HG03139 (cell line): ENCODE data around the gene FGD6.
"Not testable (repeated sequence)": the region's sequence is repeated elsewhere in the genome, so short reads cannot be mapped to it uniquely, and the experiment has no call there.

Source experiments
- ATAC-seq: cut with Tn5 transposase; IDR thresholded peaks from one replicate; pipeline ENCODE4 v1.9.1; 2021; ENCODE audit not compliant: unreplicated experiment

FGD6 gene

DNA sequence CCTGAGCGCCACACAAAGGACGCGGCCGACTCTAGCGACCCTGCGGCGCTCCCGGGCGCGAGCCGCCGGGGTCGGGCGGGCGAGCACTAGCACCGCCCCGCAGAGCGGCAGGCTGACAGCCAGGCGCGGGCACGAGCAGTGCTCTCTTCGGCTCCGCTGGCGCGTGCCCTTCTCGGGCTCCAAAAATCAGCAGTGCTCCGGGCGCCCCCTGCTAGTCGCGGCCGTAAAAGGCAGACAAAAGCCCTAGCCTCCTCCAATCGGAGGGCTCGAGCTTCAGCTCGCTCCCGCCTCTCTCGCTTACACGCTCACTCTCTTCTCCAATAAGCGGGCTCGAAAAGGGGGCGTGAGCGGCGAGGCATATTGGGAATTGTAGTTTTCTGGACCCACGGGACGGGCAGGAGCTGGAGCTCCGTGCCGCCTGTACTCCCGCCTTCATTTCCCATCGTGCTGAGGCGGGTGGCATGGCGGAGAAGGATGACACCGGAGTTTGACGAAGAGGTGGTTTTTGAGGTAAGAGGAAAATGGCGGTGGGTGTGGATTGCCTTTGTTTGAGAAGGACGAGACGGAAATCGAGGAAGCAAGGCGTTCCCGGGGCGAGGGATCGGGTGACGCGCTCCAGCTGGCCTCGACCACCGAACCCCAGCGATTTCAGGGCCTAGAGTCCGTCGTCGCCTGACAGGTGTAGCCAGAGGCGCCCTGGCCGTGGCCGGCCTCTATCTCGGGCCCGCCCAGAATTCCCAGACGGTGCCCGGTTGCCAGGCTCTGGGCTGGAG is at the start of gene FGD6, which contains the start of gene VEZT:
Gene FGD6 (minus strand): TSS at position 91 of the 773 bp plus-strand sequence. CDS start 227 bp downstream, outside the sequence.
Gene VEZT (plus strand): TSS at position 431 of the 773 bp plus-strand sequence. CDS start 44 bp downstream, at position 475.
- ATAC-seq: peak; percentile 95

DNA sequence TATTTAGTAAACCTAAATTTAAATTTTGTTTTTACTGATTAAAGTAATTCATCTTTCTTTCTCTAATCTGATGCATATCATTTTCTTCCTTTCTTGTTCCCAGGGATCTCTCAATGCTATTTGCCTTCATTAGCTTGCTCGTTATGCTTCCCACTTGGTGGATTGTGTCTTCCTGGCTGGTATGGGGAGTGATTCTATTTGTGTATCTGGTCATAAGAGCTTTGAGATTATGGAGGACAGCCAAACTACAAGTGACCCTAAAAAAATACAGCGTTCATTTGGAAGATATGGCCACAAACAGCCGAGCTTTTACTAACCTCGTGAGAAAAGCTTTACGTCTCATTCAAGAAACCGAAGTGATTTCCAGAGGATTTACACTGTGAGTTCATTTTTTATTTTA is 49.0 kb upstream of the FGD6 start:
- ATAC-seq: no peak

- ATAC-seq: no peak
These were observed 48.5 kb upstream of the FGD6 start for GRCh38 chr12:95265765-95266164.

GRCh38 chr12:95262808-95263207 is 45.5 kb upstream of the FGD6 start:
- ATAC-seq: no peak

GRCh38 chr12:95261109-95261508 is 43.8 kb upstream of the FGD6 start:
- ATAC-seq: no peak

DNA sequence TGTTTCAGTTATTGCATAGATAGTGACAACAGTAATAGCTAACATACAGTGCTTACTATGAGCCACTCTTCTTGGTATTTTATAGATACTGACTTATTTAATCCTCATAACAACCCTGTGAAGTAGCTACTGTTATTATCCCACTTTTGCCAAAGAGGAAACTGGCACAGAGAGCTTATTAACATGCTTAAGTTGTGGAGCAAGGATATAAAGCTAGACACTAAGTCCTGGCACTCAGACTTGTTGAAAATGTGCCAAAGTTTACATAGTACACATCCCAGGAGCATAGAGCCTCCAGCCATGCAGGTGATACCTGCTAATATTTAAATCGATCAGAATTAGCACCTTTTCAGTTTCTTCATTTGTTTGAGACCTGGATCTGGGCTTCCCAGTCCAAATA is 42.1 kb upstream of the FGD6 start:
- ATAC-seq: no peak

DNA sequence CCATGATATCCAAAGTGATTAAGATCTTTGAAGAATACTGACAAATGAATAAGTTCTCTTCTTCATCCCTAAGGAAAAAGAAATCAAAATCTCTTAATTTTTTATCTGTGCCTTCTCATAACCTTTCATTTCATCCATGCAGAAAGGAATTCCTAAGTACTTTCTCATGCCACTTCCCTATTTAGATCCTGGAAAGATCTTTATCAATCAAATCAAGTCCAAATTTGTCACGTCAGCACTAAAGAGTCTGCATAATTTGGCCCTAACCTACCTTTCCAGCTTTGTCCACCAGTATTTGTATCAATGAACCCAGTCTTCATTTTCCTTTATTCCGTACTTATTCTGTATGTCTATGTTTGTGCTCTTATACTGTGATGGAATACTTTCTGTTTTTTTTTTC is 41.5 kb upstream of the FGD6 start:
- ATAC-seq: no peak

GRCh38 chr12:95258151-95258550 is 40.9 kb upstream of the FGD6 start:
- no peak for ATAC-seq

DNA sequence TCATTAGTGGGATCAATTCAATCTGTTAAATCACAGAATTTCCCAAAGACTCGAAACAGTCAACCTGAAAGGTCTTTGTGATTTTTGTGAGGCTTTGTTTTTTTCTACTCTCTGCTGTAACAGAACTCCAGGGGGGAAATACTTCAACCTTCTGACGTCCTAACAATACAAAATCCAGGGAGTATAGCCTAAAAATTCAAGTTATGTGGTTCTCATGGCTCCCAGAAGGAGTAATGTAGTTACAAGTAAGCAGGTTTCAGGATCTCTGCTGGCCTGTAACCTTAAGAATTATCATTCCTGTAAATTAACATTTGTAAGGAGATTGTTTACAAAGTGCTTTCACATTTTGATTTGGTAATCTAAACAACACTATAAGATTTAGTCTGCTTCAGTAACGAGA is 40.3 kb upstream of the FGD6 start:
- no peak for ATAC-seq

- ATAC-seq: no peak
These were observed 36.1 kb upstream of the FGD6 start for GRCh38 chr12:95253386-95253785.

DNA sequence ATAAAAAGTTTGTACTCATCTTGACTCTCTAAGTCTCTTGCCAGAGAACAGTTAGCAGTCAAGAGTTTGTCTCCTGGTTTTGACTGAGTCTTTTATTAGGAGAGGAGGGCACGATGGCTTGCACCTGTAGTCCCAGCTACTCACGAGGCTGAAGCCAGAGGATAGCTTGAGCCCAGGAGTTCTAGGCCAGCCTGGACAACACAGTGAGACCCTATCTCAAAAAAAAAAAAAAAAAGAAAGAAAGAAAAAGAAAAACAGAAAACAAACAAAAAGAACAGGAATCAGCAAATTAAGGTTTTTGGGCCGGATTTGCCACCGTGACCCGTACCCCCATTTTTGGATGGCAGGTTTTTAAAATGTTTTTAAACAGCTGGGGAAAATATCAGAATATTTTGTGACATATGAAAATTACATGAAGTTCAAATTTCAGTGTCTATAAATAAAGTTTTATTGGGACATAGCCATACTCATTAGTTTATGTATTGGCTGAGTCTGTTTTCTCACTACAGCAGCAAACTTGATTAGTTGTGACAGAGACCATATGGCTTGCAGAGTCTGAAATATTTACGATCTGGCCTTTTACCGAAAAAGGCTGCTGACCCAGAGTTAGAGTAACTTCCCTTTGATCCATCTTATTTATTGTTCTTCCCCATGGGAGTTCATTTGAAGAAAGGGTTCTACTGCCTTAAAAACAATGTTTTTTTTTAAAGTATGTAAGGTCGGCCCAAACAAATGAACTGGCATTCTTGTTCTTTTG is 31.5 kb upstream of the FGD6 start:
- no peak for ATAC-seq

DNA sequence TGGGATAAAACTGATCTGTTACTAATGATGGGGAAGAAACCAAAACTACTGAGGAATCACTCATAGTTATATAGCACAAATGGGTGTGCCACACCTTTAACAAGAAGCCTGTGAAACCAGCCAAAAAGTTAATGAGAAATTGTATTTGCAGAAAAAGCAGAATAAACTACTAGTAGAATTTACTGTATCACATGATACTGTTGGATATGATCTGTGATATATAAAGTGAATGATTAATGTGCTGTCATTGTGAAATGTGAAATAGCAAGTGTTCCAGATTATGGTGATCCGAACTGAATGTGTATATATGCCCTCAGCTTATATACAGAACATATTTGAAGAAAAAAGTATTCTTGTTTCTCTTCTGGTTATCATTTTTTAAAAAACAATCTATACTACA is 30.8 kb upstream of the FGD6 start:
- ATAC-seq: no peak

- no peak for ATAC-seq
These were observed 27.1 kb upstream of the FGD6 start for GRCh38 chr12:95244350-95244749.

GRCh38 chr12:95243497-95244183 is 26.4 kb upstream of the FGD6 start:
- no peak for ATAC-seq

GRCh38 chr12:95241761-95242506 is 24.7 kb upstream of the FGD6 start:
- ATAC-seq: no peak

GRCh38 chr12:95241138-95241537 is 23.9 kb upstream of the FGD6 start:
- ATAC-seq: not testable (repeated sequence)

- no peak for ATAC-seq
These were observed 23.3 kb upstream of the FGD6 start for GRCh38 chr12:95240556-95240955.

DNA sequence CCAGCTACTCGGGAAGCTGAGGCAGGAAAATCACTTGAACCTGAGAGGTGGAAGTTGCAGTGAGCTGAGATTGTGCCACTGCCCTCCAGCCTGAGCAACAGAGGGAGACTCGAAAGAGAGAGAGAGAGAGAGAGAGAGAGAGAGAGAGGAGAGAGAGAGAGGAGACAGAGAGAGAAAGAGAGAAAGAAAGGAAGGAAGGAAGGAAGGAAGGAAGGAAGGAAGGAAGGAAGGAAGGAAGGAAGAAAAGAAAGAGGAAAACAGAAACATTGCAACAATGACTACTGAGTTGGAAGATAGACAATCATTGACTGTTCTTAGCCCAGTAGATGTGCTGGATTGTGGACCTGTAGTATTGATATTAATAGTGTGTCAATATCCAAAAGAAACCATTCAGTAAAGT is 22.6 kb upstream of the FGD6 start:
- not testable (repeated sequence) for ATAC-seq

DNA sequence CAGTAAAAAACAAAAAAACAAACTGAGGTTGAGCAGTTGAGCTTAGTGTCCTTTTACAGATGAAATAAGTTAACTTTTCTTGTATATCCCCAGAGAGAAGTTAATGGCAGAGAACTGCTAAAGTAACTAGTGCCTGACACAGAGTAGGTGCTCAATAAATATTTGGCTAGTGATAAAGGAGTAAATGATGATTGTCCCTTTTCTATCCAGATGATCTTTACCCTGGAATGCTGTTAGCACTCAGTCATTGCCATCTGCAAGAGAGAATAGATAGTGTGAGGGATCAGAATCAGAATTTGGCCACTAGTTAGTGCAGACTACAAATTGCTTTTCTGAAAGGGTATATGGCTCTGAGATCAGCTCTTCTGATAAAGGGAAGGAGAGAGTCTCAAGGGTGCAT is 21.9 kb upstream of the FGD6 start:
- no peak for ATAC-seq

DNA sequence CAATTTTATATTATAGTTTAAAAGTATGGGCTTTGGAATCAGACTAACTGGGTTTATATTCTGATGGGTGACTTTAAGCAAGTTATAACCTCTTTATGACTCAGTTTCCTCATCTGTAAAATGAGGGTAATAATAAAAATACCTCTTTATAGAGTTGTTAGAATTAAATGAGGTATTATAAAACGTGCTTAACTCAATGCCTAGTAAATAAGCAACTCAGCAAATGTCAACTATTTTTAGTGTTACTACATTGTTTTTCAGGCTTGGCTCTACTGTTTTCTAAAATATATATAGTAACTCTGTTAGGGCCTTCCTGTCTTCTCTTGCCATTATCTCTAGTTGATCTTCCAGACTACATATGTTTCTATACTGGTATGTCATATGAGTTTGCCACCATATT is 20.9 kb upstream of the FGD6 start:
- no peak for ATAC-seq

DNA sequence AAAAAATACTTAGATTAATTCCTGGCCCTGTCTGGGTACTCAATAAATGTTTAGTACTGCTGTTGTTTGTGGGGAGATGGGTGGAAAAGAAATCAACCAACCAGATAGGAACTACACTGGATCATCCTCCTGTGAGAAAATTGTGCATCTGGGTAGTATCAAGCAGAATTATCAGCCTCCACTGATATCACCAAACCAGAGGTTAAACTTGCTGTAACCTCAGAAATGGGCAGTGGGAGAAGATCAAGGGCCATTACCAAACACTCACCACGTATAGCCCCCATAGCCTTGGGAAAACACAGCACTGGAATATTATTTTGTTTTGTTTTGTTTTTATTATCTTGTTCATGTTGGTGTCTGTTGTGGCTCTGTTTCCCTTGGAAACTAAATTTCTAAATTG is 20.0 kb upstream of the FGD6 start:
- no peak for ATAC-seq
